Hepatocyte (in vitro differentiated cells): ENCODE data around the gene TMEM238L. TPM values are rescaled to one million over a fixed set of nuclear protein-coding genes. Genes with fewer than 3 reads are reported as not detected.

Experiments
- DNase-seq: peaks from one replicate; pipeline ENCODE4 v3.0.0-alpha.2; 2016; ENCODE audit warnings: low spot score
- H2AFZ ChIP-seq: fragments of 200-600 bp; sonication (generic); 2 replicates; pipeline ENCODE4 v1.6.0; 2016; ENCODE audit warnings: antibody characterized with exemption, mild to moderate bottlenecking
- H3K27ac ChIP-seq: fragments of 200-600 bp; sonication (generic); 2 replicates; pipeline ENCODE4 v1.5.1; 2016; ENCODE audit warnings: mild to moderate bottlenecking
- H3K27me3 ChIP-seq: fragments of 200-600 bp; sonication (generic); 2 replicates; pipeline ENCODE4 v1.6.1; 2016
- H3K36me3 ChIP-seq: fragments of 200-600 bp; sonication (generic); replicated peaks from 2 replicates; pipeline ENCODE4 v1.5.1; 2016; ENCODE audit warnings: low read depth; ENCODE audit not compliant: insufficient read depth
- H3K4me1 ChIP-seq: fragments of 200-600 bp; sonication (generic); 2 replicates; pipeline ENCODE4 v1.5.1; 2016; ENCODE audit warnings: mild to moderate bottlenecking, moderate library complexity; ENCODE audit not compliant: insufficient read depth
- H3K4me2 ChIP-seq: fragments of 200-600 bp; sonication (generic); 2 replicates; pipeline ENCODE4 v1.6.0; 2016
- H3K4me3 ChIP-seq: fragments of 200-600 bp; sonication (generic); 2 replicates; pipeline ENCODE4 v1.5.1; 2016; ENCODE audit warnings: mild to moderate bottlenecking
- H3K79me2 ChIP-seq: fragments of 200-600 bp; sonication (generic); 2 replicates; pipeline ENCODE4 v1.6.0; 2017; ENCODE audit warnings: mild to moderate bottlenecking
- H3K9me2 ChIP-seq: fragments of 200-600 bp; sonication (generic); replicated peaks from 2 replicates; pipeline ENCODE4 v1.6.0; 2017; ENCODE audit warnings: mild to moderate bottlenecking; ENCODE audit not compliant: insufficient read depth
- H3K9me3 ChIP-seq: fragments of 200-600 bp; sonication (generic); 2 replicates; pipeline ENCODE4 v1.5.1; 2016; ENCODE audit warnings: low read depth, mild to moderate bottlenecking
- H4K20me1 ChIP-seq: fragments of 200-600 bp; sonication (generic); 2 replicates; pipeline ENCODE4 v1.6.0; 2016; ENCODE audit warnings: mild to moderate bottlenecking; ENCODE audit not compliant: insufficient read depth, poor library complexity, severe bottlenecking
- CTCF ChIP-seq: fragments of 200-600 bp; sonication (generic); IDR thresholded peaks from 2 replicates; pipeline ENCODE4 v1.5.1; 2016; ENCODE audit warnings: antibody characterized with exemption, mild to moderate bottlenecking; ENCODE audit not compliant: poor library complexity
- EZH2 ChIP-seq: fragments of 200-600 bp; sonication (generic); IDR thresholded peaks from 2 replicates; pipeline ENCODE4 v1.6.1; 2016; ENCODE audit warnings: antibody characterized with exemption, mild to moderate bottlenecking, borderline replicate concordance
- EZH2phosphoT487 ChIP-seq: fragments of 200-600 bp; sonication (generic); IDR thresholded peaks from one replicate; pipeline ENCODE4 v1.6.1; 2018; ENCODE audit warnings: antibody characterized with exemption, mild to moderate bottlenecking, low read depth, moderate library complexity; ENCODE audit not compliant: unreplicated experiment, severe bottlenecking
- WGBS: methylation state at CpG from one replicate; pipeline ENCODE4 v1.1.6; 2016; ENCODE audit warnings: low lambda C conversion rate; ENCODE audit errors: missing lambda C conversion rate; 5-methylcytosine and 5-hydroxymethylcytosine counted together
- polyA plus RNA-seq: library from polyadenylated mRNA; unstranded; fragments of >200 nt; fragmentation: Nextera tagmentation; extraction: Ambion mirVana; gene quantifications from 2 replicates; pipeline ENCODE4 v1.2.1, GENCODE V29; 2016
- total RNA-seq: library from RNA; depleted of rRNA; stranded (reverse); fragments of >200 nt; gene quantifications from 2 replicates; pipeline ENCODE4 v1.2.3, GENCODE V29; 2014

Gene TMEM238L
- total and polyA plus RNA-seq, 2 experiments from 2014 or later: 1.3 to 1.5 TPM

- no peaks in the 10 kb centered on the region for H3K36me3 ChIP-seq
- peaks cover 38% of the 10 kb centered on the region for H3K4me1 ChIP-seq
- peak; percentile 66 for DNase-seq
- H4K20me1 ChIP-seq: no peaks in the 10 kb centered on the region
- 42% methylated on average over 6 of the region's 6 CpGs for WGBS
- no peaks in the 10 kb centered on the region for H3K79me2 ChIP-seq
- H3K4me2 ChIP-seq: peak overlapping the region; percentile 36
- no peak overlapping the region for H3K4me3 ChIP-seq
- H3K9me2 ChIP-seq: no peaks in the 10 kb centered on the region
- TF ChIP-seq EZH2 (no peak), EZH2phosphoT487 (no peak), CTCF (no peak)
- H3K9me3 ChIP-seq: no peaks in the 10 kb centered on the region
- H3K27me3 ChIP-seq: no peaks in the 10 kb centered on the region
- H3K27ac ChIP-seq: peak overlapping the region; percentile 94
- no peak overlapping the region for H2AFZ ChIP-seq
Observed at GRCh38 chr17:10757067-10757466, 46.8 kb downstream of the TMEM238L start.

- H4K20me1 ChIP-seq: no peaks in the 10 kb centered on the region
- no peaks in the 10 kb centered on the region for H3K79me2 ChIP-seq
- no peak for TF ChIP-seq EZH2phosphoT487
- TF ChIP-seq CTCF: no peak
- no peak for TF ChIP-seq EZH2
- no peaks in the 10 kb centered on the region for H3K9me3 ChIP-seq
- no peaks in the 10 kb centered on the region for H3K27me3 ChIP-seq
- WGBS: 59% methylated on average over 2 of the region's 2 CpGs
- H3K9me2 ChIP-seq: no peaks in the 10 kb centered on the region
- no peak overlapping the region for H3K4me3 ChIP-seq
- H3K4me1 ChIP-seq: peaks cover 38% of the 10 kb centered on the region
- H2AFZ ChIP-seq: no peak overlapping the region
- DNase-seq: no peak
- no peaks in the 10 kb centered on the region for H3K36me3 ChIP-seq
- peak overlapping the region; percentile 11 for H3K4me2 ChIP-seq
- peak overlapping the region; percentile 94 for H3K27ac ChIP-seq
Observed at GRCh38 chr17:10756619-10757018, 47.3 kb downstream of the TMEM238L start.

GRCh38 chr17:10756185-10756584 lies 47.7 kb downstream of the TMEM238L start:
- H3K4me2 ChIP-seq: no peak overlapping the region
- H3K27me3 ChIP-seq: no peaks in the 10 kb centered on the region
- peaks cover 38% of the 10 kb centered on the region for H3K4me1 ChIP-seq
- TF ChIP-seq EZH2: no peak
- TF ChIP-seq CTCF: no peak
- no peak for TF ChIP-seq EZH2phosphoT487
- DNase-seq: no peak
- H3K9me2 ChIP-seq: no peaks in the 10 kb centered on the region
- H3K9me3 ChIP-seq: no peaks in the 10 kb centered on the region
- no peak overlapping the region for H2AFZ ChIP-seq
- H3K4me3 ChIP-seq: no peak overlapping the region
- 27% methylated on average over 1 of the region's 1 CpG for WGBS
- no peaks in the 10 kb centered on the region for H3K36me3 ChIP-seq
- H3K27ac ChIP-seq: peak overlapping the region; percentile 94
- H3K79me2 ChIP-seq: no peaks in the 10 kb centered on the region
- no peaks in the 10 kb centered on the region for H4K20me1 ChIP-seq

GRCh38 chr17:10755592-10756127 lies 48.2 kb downstream of the TMEM238L start:
- Histone ChIP-seq H3K4me3 (no peak overlapping the region), H3K27ac (peak overlapping the region; percentile 94), H3K36me3 (no peaks in the 10 kb centered on the region), H4K20me1 (no peaks in the 10 kb centered on the region), H3K27me3 (no peaks in the 10 kb centered on the region), H2AFZ (peak overlapping the region; percentile 84), H3K4me2 (peak overlapping the region; percentile 68), H3K4me1 (peaks cover 38% of the 10 kb centered on the region), H3K79me2 (no peaks in the 10 kb centered on the region), H3K9me3 (no peaks in the 10 kb centered on the region), H3K9me2 (no peaks in the 10 kb centered on the region)
- TF ChIP-seq EZH2 (no peak), CTCF (no peak), EZH2phosphoT487 (no peak)
- 91% methylated on average over 2 of the region's 3 CpGs for WGBS
- no peak for DNase-seq
